B cell (primary cell): ENCODE measurements around the gene SPOCK3. TPM values are rescaled to one million over a fixed set of nuclear protein-coding genes. Genes with fewer than 3 reads are reported as not detected.
"Not testable (repeated sequence)": the region's sequence is repeated elsewhere in the genome, so short reads cannot be mapped to it uniquely, and the experiment has no call there.

Experiments used
- ATAC-seq: fragments of 200-7000 bp; cut with Tn5 transposase; one replicate; pipeline ENCODE4 v1.10.0; 2021; ENCODE audit warnings: low read depth, mild to moderate bottlenecking, moderate number of reproducible peaks, moderate library complexity
- CTCF ChIA-PET: fragments of 350-600 bp; sonication (Branson Sonifier 250); formaldehyde crosslinking; loops from one replicate; lab custom pipeline; 2021; ENCODE audit warnings: antibody characterized with exemption, inconsistent platforms; lab: Charles Lee
- POLR2A ChIA-PET: fragments of 350-600 bp; sonication (Branson Sonifier 250); formaldehyde crosslinking; loops from one replicate; lab custom pipeline; 2021; ENCODE audit warnings: antibody characterized with exemption; lab: Charles Lee
- DNase-seq: peaks from one replicate; pipeline ENCODE4 v3.0.0; 2013
- H2AFZ ChIP-seq: 2 replicates; pipeline ENCODE4 v1.6.1; 2012; ENCODE audit warnings: mild to moderate bottlenecking, low read depth, low read length; ENCODE audit not compliant: insufficient read depth, poor library complexity, severe bottlenecking
- H3K27ac ChIP-seq, 2 donors: 1 replicate in 1 of 2; 2 replicates in 1 of 2; pipeline ENCODE4 v1.5.1; 2012 to 2013; ENCODE audit warnings: low read length in 2 of 2, mild to moderate bottlenecking in 2 of 2, moderate library complexity in 1 of 2
- H3K27me3 ChIP-seq, 4 experiments: fragments of 200-600 bp in 1 of 4; sonication (generic) in 1 of 4; replicated peaks in 1 of 4; 1 replicate in 2 of 4; 2 replicates in 2 of 4; pipeline versions ENCODE4 v1.6.1 to v1.7.0; 2013 to 2016; ENCODE audit warnings: low read length in 3 of 4, mild to moderate bottlenecking in 2 of 4, mixed read lengths in 1 of 4, moderate library complexity in 1 of 4; ENCODE audit not compliant: insufficient read depth in 4 of 4, control insufficient read depth in 3 of 4; ENCODE audit errors: control extremely low read depth in 1 of 4
- H3K36me3 ChIP-seq, 2 experiments: replicated peaks in 1 of 2; 1 replicate in 1 of 2; 2 replicates in 1 of 2; pipeline versions ENCODE4 v1.6.1 to v1.7.1; 2013; ENCODE audit warnings: low read length in 1 of 2; ENCODE audit not compliant: insufficient read depth in 2 of 2, control insufficient read depth in 1 of 2; ENCODE audit errors: control extremely low read depth in 1 of 2, extremely low read depth in 1 of 2
- H3K4me1 ChIP-seq, 2 donors: fragments of 200-600 bp in 1 of 2; sonication (generic) in 1 of 2; 1 replicate in 1 of 2; 2 replicates in 1 of 2; pipeline versions ENCODE4 v1.5.1 to v1.6.1; 2013 to 2017; ENCODE audit warnings: low read length in 2 of 2; ENCODE audit not compliant: control insufficient read depth in 2 of 2, insufficient read depth in 2 of 2
- H3K4me2 ChIP-seq: replicated peaks from 2 replicates; pipeline ENCODE3; 2012; ENCODE audit warnings: mild to moderate bottlenecking, low read depth, low read length; ENCODE audit not compliant: poor library complexity, severe bottlenecking
- H3K4me3 ChIP-seq, 5 experiments: fragments of 200-600 bp in 1 of 5; sonication (generic) in 1 of 5; 1 replicate in 3 of 5; 2 replicates in 2 of 5; pipeline versions ENCODE4 v1.5.1 to v1.7.0; 2011 to 2016; ENCODE audit warnings: low read length in 4 of 5, mild to moderate bottlenecking in 4 of 5, low read depth in 2 of 5, control low read depth in 1 of 5, moderate library complexity in 1 of 5; ENCODE audit not compliant: insufficient read depth in 1 of 5; ENCODE audit errors: control extremely low read depth in 1 of 5, extremely low read depth in 1 of 5
- H3K79me2 ChIP-seq: fragments of 200-600 bp; sonication (generic); one replicate; pipeline ENCODE4 v1.6.0; 2016; ENCODE audit warnings: low read length; ENCODE audit not compliant: control insufficient read depth, insufficient read depth
- H3K9ac ChIP-seq: fragments of 200-600 bp; sonication (generic); 2 replicates; pipeline ENCODE4 v1.6.1; 2017; ENCODE audit warnings: mild to moderate bottlenecking, low read length, moderate library complexity
- H3K9me3 ChIP-seq, 3 donors: one replicate each; pipeline versions ENCODE4 v1.6.1 to v1.7.1; 2013; ENCODE audit warnings: low read length in 2 of 3; ENCODE audit not compliant: control insufficient read depth in 2 of 3, insufficient read depth in 1 of 3; ENCODE audit errors: control extremely low read depth in 1 of 3
- H4K20me1 ChIP-seq: 2 replicates; pipeline ENCODE4 v1.6.0; 2012; ENCODE audit warnings: mild to moderate bottlenecking, low read length; ENCODE audit not compliant: insufficient read depth, control insufficient read depth, poor library complexity, severe bottlenecking
- H3K27ac Mint-ChIP-seq: one replicate; pipeline ENCODE4 v1.8.0; 2021; ENCODE audit warnings: mixed read lengths
- H3K27me3 Mint-ChIP-seq: one replicate; pipeline ENCODE4 v1.8.0; 2021; ENCODE audit warnings: mixed read lengths
- H3K4me1 Mint-ChIP-seq: one replicate; pipeline ENCODE4 v1.8.0; 2021; ENCODE audit warnings: mixed read lengths
- H3K4me3 Mint-ChIP-seq: one replicate; pipeline ENCODE4 v1.8.0; 2021; ENCODE audit warnings: mixed read lengths
- H3K9me3 Mint-ChIP-seq: one replicate; pipeline ENCODE4 v1.8.0; 2022; ENCODE audit warnings: mixed read lengths; ENCODE audit not compliant: insufficient read depth
- CTCF ChIP-seq: fragments of 200-600 bp; IDR thresholded peaks from one replicate; pipeline ENCODE4 v1.8.0; 2022; ENCODE audit warnings: antibody characterized with exemption, mild to moderate bottlenecking
- EZH2 ChIP-seq: IDR thresholded peaks from 2 replicates; pipeline ENCODE4 v1.6.1; 2012; ENCODE audit warnings: borderline replicate concordance, low read depth, mild to moderate bottlenecking, moderate library complexity, low read length; ENCODE audit not compliant: insufficient read depth, poor library complexity, severe bottlenecking
- WGBS: methylation state at CpG from one replicate; pipeline ENCODE4 v1.1.5; 2013; ENCODE audit warnings: missing lambda C conversion rate; ENCODE audit not compliant: insufficient coverage; 5-methylcytosine and 5-hydroxymethylcytosine counted together
- intact Hi-C: fragments of 100-400 bp; cut with micrococcal nuclease; formaldehyde crosslinking; loops from one replicate; pipeline ENCODE4 v1.10.0; 2022
- polyA plus RNA-seq: library from polyadenylated mRNA; depleted of rRNA; stranded (reverse); fragments of >200 nt; gene quantifications from 2 replicates; pipeline ENCODE4 v1.2.3, GENCODE V29; 2012
- total RNA-seq, 2 donors: library from RNA; stranded (reverse); fragments of 120-200 nt in 1 of 2; gene quantifications; 1 replicate in 1 of 2; 2 replicates in 1 of 2; pipeline versions ENCODE4 v1.2.3 to v1.2.4, GENCODE V29; 2013 to 2022

The SPOCK3 gene
- total and polyA plus RNA-seq, 2 donors (not counting 1 experiment from before 2014, with no cell fraction given), result not detected

DNA sequence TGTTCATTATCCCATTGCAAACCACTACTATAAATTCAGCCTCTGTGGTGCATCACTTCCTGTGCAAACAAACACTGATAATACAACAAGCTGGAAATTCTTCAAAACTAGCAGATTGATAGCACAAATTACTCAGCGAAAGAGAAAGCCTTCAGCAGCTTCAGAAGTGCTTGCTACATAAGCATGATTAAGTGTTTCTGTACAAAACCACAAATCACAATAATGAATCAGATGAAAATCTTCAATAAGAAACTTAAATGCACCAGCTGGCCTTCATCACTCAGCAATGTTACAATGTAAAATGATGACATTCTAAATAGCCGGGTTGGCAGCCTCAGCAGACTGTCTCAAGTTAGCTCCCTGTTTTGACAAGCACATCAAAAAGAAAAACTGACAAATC lies 262.2 kb downstream of the SPOCK3 start:
- TF ChIP-seq CTCF (no peak), EZH2 (no peak)
- Histone ChIP-seq H3K9ac (no peak overlapping the region), H2AFZ (no peak overlapping the region), H3K9me3 (peaks cover 0 to 12% (median 0%) of the 10 kb centered on the region in 3 donors), H3K79me2 (no peaks in the 10 kb centered on the region), H4K20me1 (no peaks in the 10 kb centered on the region), H3K36me3 (no peaks in the 10 kb centered on the region), H3K27ac (no peak overlapping the region), H3K4me3 (no peak overlapping the region), H3K27me3 (no peaks in the 10 kb centered on the region), H3K4me1 (no peaks in the 10 kb centered on the region), H3K4me2 (no peak overlapping the region)
- CTCF ChIA-PET, result no interaction called here
- DNase-seq (no peak), ATAC-seq (no peak)
- Mint-ChIP-seq H3K27me3 (no peaks in the 10 kb centered on the region), H3K27ac (no peak overlapping the region), H3K9me3 (peaks cover 8% of the 10 kb centered on the region), H3K4me1 (no peaks in the 10 kb centered on the region), H3K4me3 (no peak overlapping the region)
- POLR2A ChIA-PET, result no interaction called here
- WGBS, result 0% methylated on average over 1 of the region's 2 CpGs
- intact Hi-C loops, result no loop called here

DNA sequence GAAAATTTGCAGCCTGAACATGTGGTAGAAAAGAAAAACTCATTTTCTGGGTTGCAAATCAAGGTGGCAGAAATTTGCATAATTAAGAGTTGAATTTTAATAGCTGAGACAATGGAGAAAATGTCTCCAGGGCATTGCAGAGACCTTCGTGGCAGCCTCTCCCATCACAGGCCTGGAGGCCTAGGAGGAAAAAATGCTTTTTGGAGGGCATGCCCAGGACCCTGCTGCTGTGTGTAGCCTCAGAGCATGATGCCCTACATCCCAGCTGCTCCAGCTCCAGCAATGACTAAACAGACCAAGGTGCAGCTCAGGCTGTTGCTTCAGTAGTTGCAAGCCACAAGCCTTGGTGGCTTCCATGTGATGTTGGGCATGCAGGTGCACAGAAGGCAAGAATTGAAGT lies 266.1 kb downstream of the SPOCK3 start:
- ATAC-seq, H3K4me1 ChIP-seq, H2AFZ ChIP-seq, H3K4me2 ChIP-seq, H4K20me1 ChIP-seq, CTCF ChIA-PET, H3K4me1 Mint-ChIP-seq, H3K79me2 ChIP-seq, H3K9me3 Mint-ChIP-seq, H3K27me3 Mint-ChIP-seq, H3K27me3 ChIP-seq, H3K4me3 Mint-ChIP-seq, H3K27ac ChIP-seq, POLR2A ChIA-PET, H3K9ac ChIP-seq, H3K36me3 ChIP-seq, intact Hi-C loops, H3K4me3 ChIP-seq, H3K27ac Mint-ChIP-seq, DNase-seq: not testable (repeated sequence)
- WGBS, result 60% methylated on average over 1 of the region's 1 CpG
- H3K9me3 ChIP-seq, result peaks cover 0 to 12% (median 1%) of the 10 kb centered on the region in 3 donors
